Measurements from ENCODE around the gene DHCR7. TPM values are rescaled to one million over a fixed set of nuclear protein-coding genes. Genes with fewer than 3 reads are reported as not detected.

The DHCR7 gene
- total and polyA plus RNA-seq, 2 experiments from 2014 or later, result 84.0 to 166 TPM

DNA sequence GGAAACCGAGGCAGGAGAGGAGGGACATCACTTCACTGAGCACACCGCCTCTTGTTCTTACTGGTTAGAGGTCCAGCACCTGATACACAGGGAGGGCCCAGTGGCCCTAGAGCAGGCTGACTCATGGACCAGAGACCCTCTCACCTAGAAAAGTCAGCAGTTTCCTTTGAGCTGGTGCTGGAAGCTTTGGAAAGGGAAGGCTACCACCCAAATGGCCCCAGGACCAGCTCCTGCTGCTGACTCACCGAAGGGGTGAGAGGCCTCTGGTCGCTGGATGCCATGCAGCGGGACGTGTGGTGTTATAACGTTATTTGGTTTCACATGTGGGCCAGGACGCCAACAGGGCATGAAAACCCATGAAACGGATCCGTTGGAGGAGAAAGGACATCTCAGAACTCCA lies 8.6 kb upstream of the DHCR7 start:
- H3K36me3 ChIP-seq (ENCODE audit: insufficient read depth), result peaks cover 13% of the 10 kb centered on the region
- no peak overlapping the region for H3K4me3 Mint-ChIP-seq

GRCh38 chr11:71456294-71456693 lies 8.1 kb upstream of the DHCR7 start:
- peaks cover 6% of the 10 kb centered on the region; the same call in 1 of the 2 replicates for H4K20me1 ChIP-seq (replicated peaks; ENCODE audit: insufficient read depth)
- H2AFZ ChIP-seq, result no peak overlapping the region
- DNase-seq (ENCODE audit: low spot score), result no peak
- H3K4me1 Mint-ChIP-seq, result peaks cover 17% of the 10 kb centered on the region
- peaks cover 14% of the 10 kb centered on the region; the same call in 1 of the 2 replicates for H3K4me1 ChIP-seq (ENCODE audit: insufficient read depth)
- peaks cover 46% of the 10 kb centered on the region for H3K36me3 Mint-ChIP-seq (ENCODE audit: low read depth)
- H3K36me3 ChIP-seq (ENCODE audit: insufficient read depth), result peaks cover 13% of the 10 kb centered on the region
- H3K27me3 ChIP-seq (ENCODE audit: insufficient read depth), result no peaks in the 10 kb centered on the region
- no peaks in the 10 kb centered on the region for H3K9me2 ChIP-seq (ENCODE audit: insufficient read depth)
- H3K27ac Mint-ChIP-seq, result no peak overlapping the region
- no peak for TF ChIP-seq CTCF (conservative IDR thresholded peaks at IDR 0.05; ENCODE audit: low read depth in 2 of 2)
- TF ChIP-seq, protein P1, sequence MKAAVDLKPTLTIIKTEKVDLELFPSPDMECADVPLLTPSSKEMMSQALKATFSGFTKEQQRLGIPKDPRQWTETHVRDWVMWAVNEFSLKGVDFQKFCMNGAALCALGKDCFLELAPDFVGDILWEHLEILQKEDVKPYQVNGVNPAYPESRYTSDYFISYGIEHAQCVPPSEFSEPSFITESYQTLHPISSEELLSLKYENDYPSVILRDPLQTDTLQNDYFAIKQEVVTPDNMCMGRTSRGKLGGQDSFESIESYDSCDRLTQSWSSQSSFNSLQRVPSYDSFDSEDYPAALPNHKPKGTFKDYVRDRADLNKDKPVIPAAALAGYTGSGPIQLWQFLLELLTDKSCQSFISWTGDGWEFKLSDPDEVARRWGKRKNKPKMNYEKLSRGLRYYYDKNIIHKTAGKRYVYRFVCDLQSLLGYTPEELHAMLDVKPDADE (IDR thresholded peaks at IDR 0.05), result no peak
- TF ChIP-seq CREB1 (CRISPR knock-in tag; IDR thresholded peaks at IDR 0.05; ENCODE audit: low read depth), result no peak
- peaks cover 9% of the 10 kb centered on the region for H3K27me3 Mint-ChIP-seq (ENCODE audit: insufficient read depth, low read depth, poor library complexity)
- no peak overlapping the region for H3K27ac ChIP-seq (ENCODE audit: low read depth)
- no peaks in the 10 kb centered on the region for H3F3A ChIP-seq (replicated peaks; ENCODE audit: low read depth)
- ATAC-seq, result no peak
- no peaks in the 10 kb centered on the region for H3K9me3 Mint-ChIP-seq
- no peak overlapping the region for H3K4me2 ChIP-seq
- no peak overlapping the region for H3K4me3 Mint-ChIP-seq
- no peak overlapping the region for H3K4me3 ChIP-seq
- peaks cover 16% of the 10 kb centered on the region for H3K79me2 ChIP-seq (replicated peaks; ENCODE audit: insufficient read depth)

More for the DNA sequence above, 8.6 kb upstream of the DHCR7 start:
- H3F3A ChIP-seq (replicated peaks; ENCODE audit: low read depth), result no peaks in the 10 kb centered on the region
- TF ChIP-seq, protein P1 (IDR thresholded peaks at IDR 0.05), result no peak
- TF ChIP-seq JUNB (IDR thresholded peaks at IDR 0.05; ENCODE audit: unreplicated experiment) (no peak), CTCF (conservative IDR thresholded peaks at IDR 0.05; ENCODE audit: low read depth in 2 of 2) (no peak), ZNF331 (CRISPR knock-in tag; IDR thresholded peaks at IDR 0.05; ENCODE audit: low read depth) (no peak), EZH2 (IDR thresholded peaks at IDR 0.05; ENCODE audit: low read depth, unreplicated experiment) (no peak), NANOG (IDR thresholded peaks at IDR 0.05; ENCODE audit: borderline replicate concordance) (no peak), CREB1 (CRISPR knock-in tag; IDR thresholded peaks at IDR 0.05; ENCODE audit: low read depth) (no peak)
- H3K4me1 ChIP-seq (ENCODE audit: insufficient read depth), result peaks cover 10% of the 10 kb centered on the region; the same call in 1 of the 2 replicates
- no peak overlapping the region for H2AFZ ChIP-seq
- H3K79me2 ChIP-seq (replicated peaks; ENCODE audit: insufficient read depth), result peaks cover 16% of the 10 kb centered on the region
- Mint-ChIP-seq H3K4me1 (peaks cover 16% of the 10 kb centered on the region), H3K36me3 (ENCODE audit: low read depth) (peaks cover 46% of the 10 kb centered on the region), H3K9me3 (no peaks in the 10 kb centered on the region), H3K27me3 (ENCODE audit: insufficient read depth, low read depth, poor library complexity) (peaks cover 10% of the 10 kb centered on the region), H3K27ac (no peak overlapping the region)
- no peak overlapping the region for H3K4me2 ChIP-seq
- peaks cover 6% of the 10 kb centered on the region; the same call in 1 of the 2 replicates for H4K20me1 ChIP-seq (replicated peaks; ENCODE audit: insufficient read depth)
- H3K27ac ChIP-seq (ENCODE audit: low read depth), result no peak overlapping the region
- DNase-seq (ENCODE audit: low spot score), result no peak
- H3K4me3 ChIP-seq, result no peak overlapping the region
- ATAC-seq, result no peak
- H3K9me2 ChIP-seq (ENCODE audit: insufficient read depth), result no peaks in the 10 kb centered on the region
- H3K27me3 ChIP-seq (ENCODE audit: insufficient read depth), result no peaks in the 10 kb centered on the region

Measured in GM23338 (cell line).